Uterus (tissue), 4 donors: ENCODE results near the gene LDLRAD4. TPM values are rescaled to one million over a fixed set of nuclear protein-coding genes. Genes with fewer than 3 reads are reported as not detected.

Source experiments
- DNase-seq, 2 donors: peaks; one replicate each; pipeline ENCODE4 v3.0.0-alpha.2; 2019 to 2020
- H3K27ac ChIP-seq, 2 donors: fragments of 200-600 bp; sonication (generic); 1 replicate in 1 of 2; 2 replicates in 1 of 2; pipeline ENCODE4 v1.5.1; 2016 to 2018
- H3K27me3 ChIP-seq, 2 donors: fragments of 200-600 bp; sonication (generic); one replicate each; pipeline ENCODE4 v1.5.1; 2018 to 2019; ENCODE audit warnings: control low read depth in 1 of 2
- H3K36me3 ChIP-seq, 2 donors: fragments of 200-600 bp; sonication (generic); one replicate each; pipeline ENCODE4 v1.5.1; 2019; ENCODE audit warnings: control low read depth in 1 of 2
- H3K4me1 ChIP-seq, 2 donors: fragments of 200-600 bp; sonication (generic); one replicate each; pipeline ENCODE4 v1.5.1; 2018 to 2019; ENCODE audit warnings: control low read depth in 1 of 2
- H3K4me3 ChIP-seq, 2 donors: fragments of 200-600 bp; sonication (generic); 1 replicate in 1 of 2; 2 replicates in 1 of 2; pipeline ENCODE4 v1.5.1; 2018 to 2019; ENCODE audit warnings: mild to moderate bottlenecking in 1 of 2
- H3K9me3 ChIP-seq, 2 donors: fragments of 200-600 bp; sonication (generic); one replicate each; pipeline ENCODE4 v1.5.1; 2019; ENCODE audit warnings: control low read depth in 1 of 2
- CTCF ChIP-seq, 4 experiments: fragments of 200-600 bp in 2 of 4; fragments of 450-650 bp in 2 of 4; sonication (generic) in 2 of 4; IDR thresholded peaks; one replicate each; pipeline ENCODE4 v1.5.1; 2016 to 2019; ENCODE audit warnings: antibody characterized with exemption in 4 of 4, mild to moderate bottlenecking in 2 of 4, moderate library complexity in 1 of 4
- POLR2A ChIP-seq, 2 donors: fragments of 450-650 bp; IDR thresholded peaks; one replicate each; pipeline ENCODE4 v1.6.1; 2016; ENCODE audit warnings: antibody characterized with exemption in 2 of 2, mild to moderate bottlenecking in 1 of 2, moderate library complexity in 1 of 2
- intact Hi-C: fragments of 100-400 bp; cut with DNase I; formaldehyde crosslinking; loops from one replicate; pipeline ENCODE4 v1.15.1; 2023; ENCODE audit warnings: low total_unique reads
- total RNA-seq, 4 donors: library from RNA; depleted of rRNA in 3 of 4; stranded (reverse); fragments of >200 nt in 3 of 4; gene quantifications; one replicate each; pipeline versions ENCODE4 v1.1.0 to v1.2.4, GENCODE V29; 2014 to 2023
- donor health status: DM: yes; HTN: yes; CAD: no.

LDLRAD4 gene
- total RNA-seq, 4 donors from 2014 or later = 23.8 to 82.2 (median 39.3) TPM

- intact Hi-C loops = no loop called here
- Histone ChIP-seq H3K27me3 (no peaks in the 10 kb centered on the region), H3K4me3 (no peak overlapping the region), H3K36me3 (no peaks in the 10 kb centered on the region), H3K4me1 (peaks cover 0 to 5% of the 10 kb centered on the region in 2 donors), H3K9me3 (no peaks in the 10 kb centered on the region), H3K27ac (no peak overlapping the region)
- TF ChIP-seq POLR2A (IDR thresholded peaks at IDR 0.05) (no peak), CTCF (IDR thresholded peaks at IDR 0.05) (no peak)
- DNase-seq = no peak
These were observed 36.7 kb downstream of the LDLRAD4 start for GRCh38 chr18:13254971-13255927.

GRCh38 chr18:13256444-13257305, 38.1 kb downstream of the LDLRAD4 start:
- Histone ChIP-seq H3K9me3 (no peaks in the 10 kb centered on the region), H3K27ac (no peak overlapping the region), H3K36me3 (no peaks in the 10 kb centered on the region), H3K4me3 (no peak overlapping the region), H3K4me1 (peaks cover 0 to 16% of the 10 kb centered on the region in 2 donors), H3K27me3 (no peaks in the 10 kb centered on the region)
- TF ChIP-seq CTCF (IDR thresholded peaks at IDR 0.05) = no peak
- TF ChIP-seq POLR2A (IDR thresholded peaks at IDR 0.05) = no peak
- intact Hi-C loops = no loop called here
- no peak for DNase-seq

- H3K9me3 ChIP-seq = no peaks in the 10 kb centered on the region
- intact Hi-C loops = no loop called here
- H3K4me3 ChIP-seq = no peak overlapping the region
- TF ChIP-seq CTCF (IDR thresholded peaks at IDR 0.05) = no peak
- peaks cover 0 to 16% of the 10 kb centered on the region in 2 donors for H3K4me1 ChIP-seq
- H3K36me3 ChIP-seq = no peaks in the 10 kb centered on the region
- H3K27me3 ChIP-seq = no peaks in the 10 kb centered on the region
- H3K27ac ChIP-seq = no peak overlapping the region
- DNase-seq = no peak
These were observed 38.9 kb downstream of the LDLRAD4 start for GRCh38 chr18:13257361-13257980.

- intact Hi-C loops = no loop called here
These were observed 40.4 kb downstream of the LDLRAD4 start for GRCh38 chr18:13258921-13259320.

GRCh38 chr18:13259701-13260100, 41.1 kb downstream of the LDLRAD4 start:
- no peaks in the 10 kb centered on the region for H3K27me3 ChIP-seq
- no peak for DNase-seq
- H3K4me1 ChIP-seq = peaks cover 0 to 16% of the 10 kb centered on the region in 2 donors
- H3K27ac ChIP-seq = peak overlapping the region in 1 of 2 donors; percentile 16
- H3K4me3 ChIP-seq = no peak overlapping the region
- TF ChIP-seq POLR2A (IDR thresholded peaks at IDR 0.05) = no peak
- TF ChIP-seq CTCF (IDR thresholded peaks at IDR 0.05) = no peak
- intact Hi-C loops = no loop called here
- H3K9me3 ChIP-seq = no peaks in the 10 kb centered on the region
- no peaks in the 10 kb centered on the region for H3K36me3 ChIP-seq

More at GRCh38 chr18:13258921-13259320, 40.4 kb downstream of the LDLRAD4 start:
- DNase-seq = no peak
- Histone ChIP-seq H3K9me3 (no peaks in the 10 kb centered on the region), H3K4me3 (no peak overlapping the region), H3K4me1 (peaks cover 0 to 16% of the 10 kb centered on the region in 2 donors), H3K36me3 (no peaks in the 10 kb centered on the region), H3K27ac (no peak overlapping the region), H3K27me3 (no peaks in the 10 kb centered on the region)
- no peak for TF ChIP-seq POLR2A (IDR thresholded peaks at IDR 0.05)
